MM.1S (cell line): Measurements from ENCODE around the gene STN1.

ENCODE experiments used
- CTCF ChIP-seq: fragments of 300-600 bp; sonication (generic); IDR thresholded peaks from 2 replicates; pipeline ENCODE4 v1.5.1; 2016; ENCODE audit warnings: antibody characterized with exemption, low read length, mixed read lengths
- EZH2 ChIP-seq: fragments of 300-600 bp; sonication (generic); optimal IDR thresholded peaks from 2 replicates; pipeline ENCODE3; 2017; ENCODE audit warnings: low read depth, mild to moderate bottlenecking, antibody characterized with exemption, low read length, mixed read lengths
- EZH2phosphoT487 ChIP-seq: fragments of 300-600 bp; sonication (generic); IDR thresholded peaks from 2 replicates; pipeline ENCODE4 v1.6.1; 2018; ENCODE audit warnings: antibody characterized with exemption, low read length

- no peak for TF ChIP-seq CTCF
- TF ChIP-seq EZH2 = no peak
- no peak for TF ChIP-seq EZH2phosphoT487
Observed at GRCh38 chr10:103951942-103952341, 34.0 kb upstream of the STN1 start.
